HepG2 (cell line): Measurements from ENCODE around the gene B4GALT5. TPM values are rescaled to one million over a fixed set of nuclear protein-coding genes. Genes with fewer than 3 reads are reported as not detected.

Experiments used
- ATF7 ChIP-seq, 2 experiments: fragments of 450-650 bp in 1 of 2; sonication (generic) in 1 of 2; formaldehyde crosslinking in 1 of 2; IDR thresholded peaks; 2 replicates each; pipeline versions ENCODE4 v1.4.0 to v1.6.1; 2016 to 2020; ENCODE audit warnings: antibody characterized with exemption in 1 of 2, mild to moderate bottlenecking in 1 of 2, missing genetic modification reagents in 1 of 2
- BHLHE40 ChIP-seq: IDR thresholded peaks from 2 replicates; pipeline ENCODE4 v1.6.1; 2011; ENCODE audit warnings: low read length, improper control_type of control experiment
- CBFB ChIP-seq: sonication (generic); formaldehyde crosslinking; IDR thresholded peaks from 2 replicates; pipeline ENCODE4 v1.4.0; 2020; ENCODE audit warnings: missing genetic modification reagents
- CCDC6 ChIP-seq: sonication (generic); formaldehyde crosslinking; IDR thresholded peaks from 2 replicates; pipeline ENCODE4 v1.8.1; 2022; ENCODE audit warnings: mild to moderate bottlenecking, missing genetic modification reagents, moderate library complexity
- DPF2 ChIP-seq: sonication (generic); formaldehyde crosslinking; IDR thresholded peaks from 2 replicates; pipeline ENCODE4 v1.4.0; 2020; ENCODE audit warnings: mild to moderate bottlenecking, low read depth, missing genetic modification reagents, borderline replicate concordance
- E2F5 ChIP-seq: sonication (generic); formaldehyde crosslinking; conservative IDR thresholded peaks from 2 replicates; pipeline ENCODE4 v1.4.0; 2020; ENCODE audit warnings: missing genetic modification reagents
- HOXA3 ChIP-seq: sonication (generic); formaldehyde crosslinking; IDR thresholded peaks from 2 replicates; pipeline ENCODE4 v1.5.0; 2020; ENCODE audit warnings: missing genetic modification reagents
- KDM3A ChIP-seq: IDR thresholded peaks from 2 replicates; pipeline ENCODE4 v1.6.1; 2018; ENCODE audit warnings: low read depth, missing compliant biosample characterization
- KDM6A ChIP-seq: IDR thresholded peaks from 2 replicates; pipeline ENCODE4 v1.6.1; 2016; ENCODE audit warnings: low read depth
- MYNN ChIP-seq: sonication (generic); formaldehyde crosslinking; IDR thresholded peaks from 2 replicates; pipeline ENCODE4 v1.4.0; 2020; ENCODE audit warnings: mild to moderate bottlenecking, low read depth, missing genetic modification reagents
- NFE2L1 ChIP-seq: sonication (generic); formaldehyde crosslinking; IDR thresholded peaks from 2 replicates; pipeline ENCODE4 v1.4.0; 2020; ENCODE audit warnings: missing genetic modification reagents, mild to moderate bottlenecking, borderline replicate concordance
- RFXAP ChIP-seq: sonication (generic); formaldehyde crosslinking; IDR thresholded peaks from 2 replicates; pipeline ENCODE4 v1.4.0; 2020; ENCODE audit warnings: missing genetic modification reagents, borderline replicate concordance
- RXRA ChIP-seq: sonication (generic); formaldehyde crosslinking; IDR thresholded peaks from 2 replicates; pipeline ENCODE4 v1.5.1; 2020; ENCODE audit warnings: missing genetic modification reagents
- SALL1 ChIP-seq: sonication (generic); formaldehyde crosslinking; IDR thresholded peaks from 2 replicates; pipeline ENCODE4 v1.8.0; 2022; ENCODE audit warnings: mild to moderate bottlenecking, missing genetic modification reagents
- SNAPC2 ChIP-seq: sonication (generic); formaldehyde crosslinking; IDR thresholded peaks from 2 replicates; pipeline ENCODE4 v1.8.1; 2022; ENCODE audit warnings: mild to moderate bottlenecking, missing genetic modification reagents
- SRSF1 ChIP-seq: fragments of 200-400 bp; formaldehyde crosslinking; optimal IDR thresholded peaks from 2 replicates; pipeline ENCODE3; 2017; ENCODE audit warnings: mild to moderate bottlenecking, low read depth, low read length, moderate library complexity
- SRSF9 ChIP-seq: fragments of 200-400 bp; formaldehyde crosslinking; IDR thresholded peaks from 2 replicates; pipeline ENCODE4 v1.6.1; 2018; ENCODE audit warnings: borderline replicate concordance, mild to moderate bottlenecking, low read depth, low read length; ENCODE audit not compliant: insufficient read depth, poor library complexity, severe bottlenecking
- ZBTB44 ChIP-seq: sonication (generic); formaldehyde crosslinking; IDR thresholded peaks from 2 replicates; pipeline ENCODE4 v1.4.0; 2020; ENCODE audit warnings: missing genetic modification reagents
- ZFY ChIP-seq: sonication (generic); formaldehyde crosslinking; IDR thresholded peaks from 2 replicates; pipeline ENCODE4 v1.4.0; 2020; ENCODE audit warnings: missing genetic modification reagents
- ZHX1 ChIP-seq: sonication (generic); formaldehyde crosslinking; IDR thresholded peaks from 2 replicates; pipeline ENCODE4 v1.8.1; 2022; ENCODE audit warnings: low read depth, mild to moderate bottlenecking, missing genetic modification reagents
- ZNF121 ChIP-seq: sonication (generic); formaldehyde crosslinking; IDR thresholded peaks from 2 replicates; pipeline ENCODE4 v1.5.0; 2020; ENCODE audit warnings: mild to moderate bottlenecking, missing genetic modification reagents
- ZNF292 ChIP-seq: sonication (generic); formaldehyde crosslinking; IDR thresholded peaks from 2 replicates; pipeline ENCODE4 v1.8.1; 2022; ENCODE audit warnings: mild to moderate bottlenecking, low read depth, missing genetic modification reagents, borderline replicate concordance
- ZNF773 ChIP-seq: sonication (generic); formaldehyde crosslinking; IDR thresholded peaks from 2 replicates; pipeline ENCODE4 v1.4.0; 2020; ENCODE audit warnings: missing genetic modification reagents, borderline replicate concordance
- ZNF784 ChIP-seq: sonication (generic); formaldehyde crosslinking; IDR thresholded peaks from 2 replicates; pipeline ENCODE4 v1.5.1; 2020; ENCODE audit warnings: missing genetic modification reagents, mild to moderate bottlenecking, borderline replicate concordance
- polyA plus RNA-seq, 8 experiments: library from polyadenylated mRNA; depleted of rRNA in 3 of 8; stranded (reverse) in 7 of 8; unstranded in 1 of 8; fragments of >200 nt; fragmentation: Illumina TruSeq in 4 of 8; extraction: Trizol in 4 of 8; gene quantifications; 2 replicates each; pipeline versions ENCODE4 v1.2.1 to v1.2.3, GENCODE V29; 2011 to 2016; ENCODE audit warnings: low read depth in 4 of 8, missing spikeins in 1 of 8, mixed read lengths in 1 of 8; ENCODE audit not compliant: insufficient read depth in 1 of 8
- total RNA-seq, 5 experiments: library from RNA; depleted of rRNA; stranded (reverse); fragments of >200 nt; fragmentation: Illumina TruSeq; extraction: Trizol; gene quantifications; 2 replicates each; pipeline ENCODE4 v1.2.3, GENCODE V29; 2016; ENCODE audit warnings: low read depth in 1 of 5

B4GALT5 gene
- total and polyA plus RNA-seq, 2 of the 13 experiments (the other 11 are each of a cell fraction or from before 2014, with no cell fraction given) = 27.3 to 30.9 TPM

GRCh38 chr20:49615401-49616153 is 98.1 kb downstream of the B4GALT5 start (continued):
- TF ChIP-seq NFE2L1 (CRISPR knock-in tag) (peak; percentile 97), KDM6A (CRISPR knock-in tag) (no peak), MYNN (0 out of 2 replicates have a peak, but pooled peaks have one; percentile 67), ZFY (CRISPR knock-in tag) (peak; percentile 80), SALL1 (CRISPR knock-in tag) (peak; percentile 57; the same call in 1 of the 2 replicates), RXRA (peak; percentile 44), ATF7 (IDR thresholded peaks at IDR 0.05) (no peak), ATF7 (CRISPR knock-in tag; IDR thresholded peaks at IDR 0.05) (no peak), SNAPC2 (CRISPR knock-in tag) (no peak), CBFB (CRISPR knock-in tag) (no peak), CCDC6 (CRISPR knock-in tag) (no peak), HOXA3 (no peak), SRSF1 (peak; percentile 63), ZNF292 (CRISPR knock-in tag) (peak; percentile 76), BHLHE40 (peak; percentile 63), DPF2 (no peak; the same call in 1 of the 2 replicates), ZNF784 (no peak), ZNF773 (CRISPR knock-in tag) (no peak), E2F5 (CRISPR knock-in tag) (no peak), ZHX1 (CRISPR knock-in tag) (no peak), RFXAP (CRISPR knock-in tag) (no peak), SRSF9 (no peak), KDM3A (CRISPR knock-in tag) (no peak), ZBTB44 (no peak), ZNF121 (CRISPR knock-in tag) (peak; percentile 48; the same call in 1 of the 2 replicates)
